Body of pancreas (tissue), 4 donors: ENCODE results near the gene CD6.

Experiments used
- CTCF ChIP-seq, 7 experiments: fragments of 450-650 bp in 4 of 7; fragments of 200-600 bp in 3 of 7; sonication (generic) in 3 of 7; IDR thresholded peaks; one replicate each; pipeline ENCODE4 v1.5.1; 2016 to 2019; ENCODE audit warnings: antibody characterized with exemption in 7 of 7
- POLR2A ChIP-seq, 3 donors: fragments of 450-650 bp; IDR thresholded peaks; one replicate each; pipeline ENCODE4 v1.6.1; 2016; ENCODE audit warnings: antibody characterized with exemption in 3 of 3, mild to moderate bottlenecking in 2 of 3

DNA sequence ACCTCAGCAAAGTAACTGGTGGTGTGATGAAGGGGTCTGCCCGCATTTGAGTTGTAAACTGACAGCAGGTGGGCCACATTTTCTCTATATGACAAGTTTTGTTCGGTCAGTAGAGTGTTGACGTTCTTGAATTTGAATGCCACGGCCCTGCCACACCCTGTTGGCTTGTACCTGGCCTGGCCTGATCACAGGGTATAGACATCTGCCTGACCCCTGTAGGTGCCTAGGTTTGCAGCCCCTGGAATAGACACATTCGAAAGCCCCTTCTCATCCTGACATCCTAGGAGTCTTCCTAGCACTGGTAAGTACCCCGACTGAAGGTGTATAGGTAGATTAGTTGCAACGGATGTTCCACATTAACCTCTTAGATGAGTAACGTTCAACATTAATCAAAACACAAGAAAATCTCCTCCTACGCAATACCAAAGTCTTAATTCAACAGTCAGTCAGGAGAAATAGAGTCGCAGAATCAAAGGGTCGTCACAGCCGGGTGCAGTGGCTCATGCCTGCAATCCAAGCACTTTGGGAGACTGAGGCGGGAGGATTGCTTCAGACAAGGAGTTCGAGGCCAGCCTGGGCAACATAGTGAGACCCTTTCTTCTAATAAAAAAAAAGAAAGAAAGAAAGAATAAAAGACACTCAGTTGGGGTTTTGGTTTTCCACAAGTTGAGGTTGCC, 87.2 kb downstream of the CD6 start:
- TF ChIP-seq CTCF (IDR thresholded peaks at IDR 0.05) = no peak
- TF ChIP-seq POLR2A (IDR thresholded peaks at IDR 0.05) = no peak
